HEK293 (cell line): ENCODE data around the gene CPA4.

Experiments
- FEZF1 ChIP-seq: fragments of 450-650 bp; formaldehyde crosslinking; IDR thresholded peaks from 2 replicates; pipeline ENCODE4 v1.5.1; 2016; ENCODE audit warnings: missing biosample characterization, missing genetic modification characterization
- PRDM2 ChIP-seq: fragments of 450-650 bp; formaldehyde crosslinking; IDR thresholded peaks from 2 replicates; pipeline ENCODE4 v1.5.1; 2016; ENCODE audit warnings: missing biosample characterization, missing genetic modification characterization, borderline replicate concordance
- SCRT1 ChIP-seq: fragments of 450-650 bp; formaldehyde crosslinking; IDR thresholded peaks from 2 replicates; pipeline ENCODE4 v1.5.1; 2016; ENCODE audit warnings: missing biosample characterization, missing genetic modification characterization, borderline replicate concordance
- SETDB1 ChIP-seq: IDR thresholded peaks from one replicate; pipeline ENCODE4 v1.6.1; 2017; ENCODE audit warnings: mild to moderate bottlenecking, low read length, moderate library complexity, mixed read lengths; ENCODE audit not compliant: insufficient read length
- ZBTB8A ChIP-seq: fragments of 450-650 bp; formaldehyde crosslinking; IDR thresholded peaks from 2 replicates; pipeline ENCODE4 v1.5.1; 2016; ENCODE audit warnings: missing biosample characterization, missing genetic modification characterization
- ZFP41 ChIP-seq: fragments of 450-650 bp; formaldehyde crosslinking; IDR thresholded peaks from 2 replicates; pipeline ENCODE4 v1.5.1; 2016; ENCODE audit warnings: missing biosample characterization, missing genetic modification characterization, borderline replicate concordance
- ZNF112 ChIP-seq: fragments of 450-650 bp; formaldehyde crosslinking; IDR thresholded peaks from 2 replicates; pipeline ENCODE4 v1.5.0; 2017; ENCODE audit warnings: missing biosample characterization, missing genetic modification characterization
- ZNF114 ChIP-seq: fragments of 450-650 bp; formaldehyde crosslinking; IDR thresholded peaks from 2 replicates; pipeline ENCODE4 v1.5.0; 2017; ENCODE audit warnings: missing biosample characterization, missing genetic modification characterization
- ZNF155 ChIP-seq: fragments of 450-650 bp; formaldehyde crosslinking; IDR thresholded peaks from 2 replicates; pipeline ENCODE4 v1.5.1; 2016; ENCODE audit warnings: missing biosample characterization, missing genetic modification characterization
- ZNF248 ChIP-seq: fragments of 450-650 bp; formaldehyde crosslinking; IDR thresholded peaks from 2 replicates; pipeline ENCODE4 v1.5.1; 2017; ENCODE audit warnings: missing biosample characterization, missing genetic modification characterization
- ZNF335 ChIP-seq: fragments of 450-650 bp; formaldehyde crosslinking; conservative IDR thresholded peaks from 2 replicates; pipeline ENCODE4 v1.5.1; 2016; ENCODE audit warnings: missing biosample characterization, missing genetic modification characterization
- ZNF391 ChIP-seq: fragments of 450-650 bp; formaldehyde crosslinking; IDR thresholded peaks from 2 replicates; pipeline ENCODE4 v1.5.1; 2016; ENCODE audit warnings: low read depth, missing biosample characterization, missing genetic modification characterization, borderline replicate concordance
- ZNF398 ChIP-seq: fragments of 450-650 bp; formaldehyde crosslinking; IDR thresholded peaks from 2 replicates; pipeline ENCODE4 v1.5.1; 2017; ENCODE audit warnings: missing biosample characterization, missing genetic modification characterization
- ZNF426 ChIP-seq: fragments of 450-650 bp; formaldehyde crosslinking; IDR thresholded peaks from 2 replicates; pipeline ENCODE4 v1.5.1; 2017; ENCODE audit warnings: missing biosample characterization, missing genetic modification characterization, mild to moderate bottlenecking, inconsistent platforms, moderate library complexity
- ZNF510 ChIP-seq: fragments of 450-650 bp; formaldehyde crosslinking; IDR thresholded peaks from 2 replicates; pipeline ENCODE4 v1.5.1; 2018; ENCODE audit warnings: mild to moderate bottlenecking, missing genetic modification characterization, missing biosample characterization; ENCODE audit not compliant: insufficient replicate concordance
- ZNF549 ChIP-seq: fragments of 450-650 bp; IDR thresholded peaks from 2 replicates; pipeline ENCODE4 v1.5.1; 2018; ENCODE audit warnings: missing biosample characterization, missing genetic modification characterization, mild to moderate bottlenecking, inconsistent platforms, moderate library complexity
- ZNF596 ChIP-seq: fragments of 450-650 bp; IDR thresholded peaks from 2 replicates; pipeline ENCODE4 v1.5.0; 2018; ENCODE audit warnings: missing biosample characterization, mild to moderate bottlenecking, missing genetic modification characterization, moderate library complexity
- ZNF626 ChIP-seq: fragments of 450-650 bp; sonication (Bioruptor Pico); formaldehyde crosslinking; IDR thresholded peaks from 2 replicates; pipeline ENCODE4 v1.5.1; 2018; ENCODE audit warnings: missing biosample characterization, missing genetic modification characterization, inconsistent platforms
- ZSCAN23 ChIP-seq: fragments of 450-650 bp; formaldehyde crosslinking; IDR thresholded peaks from 2 replicates; pipeline ENCODE4 v1.5.1; 2016; ENCODE audit warnings: missing biosample characterization, missing genetic modification characterization
- TF ChIP-seq, protein P1 (sequence below): fragments of 450-650 bp; formaldehyde crosslinking; IDR thresholded peaks from 2 replicates; pipeline ENCODE4 v1.5.1; 2016; ENCODE audit warnings: missing biosample characterization, missing genetic modification characterization
- TF ChIP-seq, protein P2 (sequence below): fragments of 450-650 bp; formaldehyde crosslinking; IDR thresholded peaks from 2 replicates; pipeline ENCODE4 v1.5.1; 2016; ENCODE audit warnings: missing biosample characterization, missing genetic modification characterization

The CPA4 gene

GRCh38 chr7:130258494-130259078 lies 34.4 kb upstream of the CPA4 start (continued):
- no peak for TF ChIP-seq ZNF335 (tag by site-specific recombination)
- peak; percentile 39; the same call in 1 of the 2 replicates for TF ChIP-seq ZNF549 (tag by site-specific recombination)
- no peak for TF ChIP-seq ZNF398
- TF ChIP-seq ZBTB8A (tag by site-specific recombination): no peak
- peak; percentile 97 for TF ChIP-seq SETDB1
- TF ChIP-seq, protein P1, sequence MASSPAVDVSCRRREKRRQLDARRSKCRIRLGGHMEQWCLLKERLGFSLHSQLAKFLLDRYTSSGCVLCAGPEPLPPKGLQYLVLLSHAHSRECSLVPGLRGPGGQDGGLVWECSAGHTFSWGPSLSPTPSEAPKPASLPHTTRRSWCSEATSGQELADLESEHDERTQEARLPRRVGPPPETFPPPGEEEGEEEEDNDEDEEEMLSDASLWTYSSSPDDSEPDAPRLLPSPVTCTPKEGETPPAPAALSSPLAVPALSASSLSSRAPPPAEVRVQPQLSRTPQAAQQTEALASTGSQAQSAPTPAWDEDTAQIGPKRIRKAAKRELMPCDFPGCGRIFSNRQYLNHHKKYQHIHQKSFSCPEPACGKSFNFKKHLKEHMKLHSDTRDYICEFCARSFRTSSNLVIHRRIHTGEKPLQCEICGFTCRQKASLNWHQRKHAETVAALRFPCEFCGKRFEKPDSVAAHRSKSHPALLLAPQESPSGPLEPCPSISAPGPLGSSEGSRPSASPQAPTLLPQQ (tag by site-specific recombination): no peak
- TF ChIP-seq ZFP41 (tag by site-specific recombination): no peak
- no peak for TF ChIP-seq ZNF155 (tag by site-specific recombination)
- TF ChIP-seq, protein P2, sequence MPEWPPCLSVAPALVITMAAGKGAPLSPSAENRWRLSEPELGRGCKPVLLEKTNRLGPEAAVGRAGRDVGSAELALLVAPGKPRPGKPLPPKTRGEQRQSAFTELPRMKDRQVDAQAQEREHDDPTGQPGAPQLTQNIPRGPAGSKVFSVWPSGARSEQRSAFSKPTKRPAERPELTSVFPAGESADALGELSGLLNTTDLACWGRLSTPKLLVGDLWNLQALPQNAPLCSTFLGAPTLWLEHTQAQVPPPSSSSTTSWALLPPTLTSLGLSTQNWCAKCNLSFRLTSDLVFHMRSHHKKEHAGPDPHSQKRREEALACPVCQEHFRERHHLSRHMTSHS (tag by site-specific recombination): no peak
- no peak for TF ChIP-seq ZSCAN23 (tag by site-specific recombination)
- TF ChIP-seq PRDM2 (tag by site-specific recombination): no peak
- no peak for TF ChIP-seq ZNF391 (tag by site-specific recombination)
- 0 out of 2 replicates have a peak, but pooled peaks have one; percentile 53 for TF ChIP-seq ZNF626 (tag by site-specific recombination)
- no peak for TF ChIP-seq ZNF112 (tag by site-specific recombination)
- TF ChIP-seq ZNF114: no peak
- TF ChIP-seq ZNF248: no peak
- TF ChIP-seq ZNF510 (tag by site-specific recombination): no peak
- no peak for TF ChIP-seq ZNF596 (tag by site-specific recombination)
- no peak for TF ChIP-seq ZNF426 (tag by site-specific recombination)
- no peak for TF ChIP-seq FEZF1 (tag by site-specific recombination)
- no peak for TF ChIP-seq SCRT1 (tag by site-specific recombination)
